GM10248 (cell line): ENCODE results near the gene HES1.

Source experiments
- CTCF ChIA-PET: fragments of 300-600 bp; sonication (Branson Sonifier 250); formaldehyde crosslinking; extraction: SDS; loops from one replicate; lab custom pipeline; 2021; ENCODE audit warnings: antibody characterized with exemption; lab: Yijun Ruan, JAX
- POLR2A ChIA-PET: fragments of 350-650 bp; sonication (Branson Sonifier 250); formaldehyde crosslinking; extraction: SDS; loops from one replicate; lab custom pipeline; 2020; ENCODE audit warnings: antibody characterized with exemption; lab: Yijun Ruan, JAX
- DNase-seq: peaks from one replicate; pipeline ENCODE4 v3.0.0; 2012; ENCODE audit errors: extremely low spot score
- CTCF ChIP-seq: IDR thresholded peaks from 2 replicates; pipeline ENCODE4 v1.5.1; 2012; ENCODE audit warnings: mild to moderate bottlenecking, low read depth; ENCODE audit errors: extremely low read depth, missing control alignments, control extremely low read depth

The HES1 gene

DNA sequence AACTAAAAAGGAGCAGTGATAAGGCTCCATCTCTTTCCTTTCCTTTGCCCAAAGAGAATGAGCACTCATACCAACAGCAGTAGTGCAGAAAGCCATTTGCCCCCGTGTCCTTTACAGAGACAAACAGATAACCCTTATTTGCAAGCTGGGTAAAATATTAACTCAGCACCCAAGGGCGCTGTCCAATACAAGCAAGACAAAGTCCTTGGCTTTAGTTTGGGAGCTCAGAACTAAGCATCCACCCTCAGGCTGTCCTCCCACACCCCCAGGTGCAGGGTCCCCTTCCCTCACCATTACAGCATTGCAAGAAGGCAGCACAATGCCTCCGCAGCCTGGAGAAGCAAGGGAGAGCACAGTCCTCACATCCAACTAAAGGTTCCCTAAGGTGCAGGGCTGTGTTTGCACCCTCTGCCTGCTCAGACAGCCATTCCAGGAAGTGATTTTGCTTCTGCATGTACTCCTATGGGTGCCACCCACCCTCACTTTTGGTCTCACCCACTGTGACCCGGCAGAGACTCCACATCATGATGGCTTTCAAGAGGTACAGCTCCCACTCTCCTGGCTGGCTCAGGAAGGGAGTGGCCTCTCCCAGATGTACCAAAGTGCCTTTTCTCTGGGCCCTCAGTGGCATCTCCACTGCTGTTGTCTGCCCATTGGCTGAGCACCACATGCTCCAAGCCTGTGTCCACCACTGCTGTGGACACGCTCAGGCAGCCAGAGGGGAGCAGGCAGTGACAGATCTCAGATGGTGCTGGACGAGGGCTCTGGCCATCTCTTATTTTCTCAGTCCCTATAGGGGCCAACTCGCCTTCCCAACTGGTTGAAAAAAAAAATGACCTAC, 34.1 kb upstream of the HES1 start:
- CTCF ChIA-PET = interaction anchor here (1.0 to 3.2 kb wide), 10 partner anchors 12 to 214 kb away, joined by 3 to 13 read pairs (median 4); no protein-coding TSS in a partner anchor
- POLR2A ChIA-PET = interaction anchor here (1.1 kb wide), 1 partner anchor 29 kb away, joined by 5 read pairs; no protein-coding TSS in a partner anchor
- TF ChIP-seq CTCF = no peak
- DNase-seq = peak; percentile 38

DNA sequence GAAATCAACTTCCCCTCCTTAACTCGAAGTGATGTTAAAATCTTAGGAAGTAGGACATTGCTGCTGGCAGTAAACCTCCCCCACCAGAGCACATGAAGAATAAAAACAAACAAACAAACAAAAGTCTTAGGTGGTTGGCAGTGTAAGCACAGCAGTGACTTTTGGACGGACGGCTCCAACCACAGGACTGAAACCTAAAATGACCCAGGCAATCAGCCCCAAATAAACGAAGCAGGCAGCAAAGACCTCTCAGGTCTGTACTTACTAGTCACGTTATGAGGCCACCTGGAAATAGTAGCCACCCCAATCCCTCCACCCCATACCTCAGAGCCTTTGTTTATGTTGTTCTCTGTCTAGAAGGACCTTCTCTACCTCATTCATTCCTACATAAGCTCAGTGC, 33.5 kb upstream of the HES1 start:
- no peak for TF ChIP-seq CTCF
- POLR2A ChIA-PET = no interaction called here
- peak; percentile 41 for DNase-seq
- CTCF ChIA-PET = interaction anchor here (1.0 to 1.7 kb wide), 3 partner anchors 9 to 30 kb away, joined by 3 to 4 read pairs (median 3); no protein-coding TSS in a partner anchor

- TF ChIP-seq CTCF = no peak
- DNase-seq = peak; percentile 49
- POLR2A ChIA-PET = no interaction called here
- CTCF ChIA-PET = interaction anchor here (1.1 to 1.7 kb wide), 6 partner anchors 8 to 210 kb away, joined by 3 to 5 read pairs (median 3); no protein-coding TSS in a partner anchor
These were observed 32.4 kb upstream of the HES1 start for GRCh38 chr3:194103505-194103904.

DNA sequence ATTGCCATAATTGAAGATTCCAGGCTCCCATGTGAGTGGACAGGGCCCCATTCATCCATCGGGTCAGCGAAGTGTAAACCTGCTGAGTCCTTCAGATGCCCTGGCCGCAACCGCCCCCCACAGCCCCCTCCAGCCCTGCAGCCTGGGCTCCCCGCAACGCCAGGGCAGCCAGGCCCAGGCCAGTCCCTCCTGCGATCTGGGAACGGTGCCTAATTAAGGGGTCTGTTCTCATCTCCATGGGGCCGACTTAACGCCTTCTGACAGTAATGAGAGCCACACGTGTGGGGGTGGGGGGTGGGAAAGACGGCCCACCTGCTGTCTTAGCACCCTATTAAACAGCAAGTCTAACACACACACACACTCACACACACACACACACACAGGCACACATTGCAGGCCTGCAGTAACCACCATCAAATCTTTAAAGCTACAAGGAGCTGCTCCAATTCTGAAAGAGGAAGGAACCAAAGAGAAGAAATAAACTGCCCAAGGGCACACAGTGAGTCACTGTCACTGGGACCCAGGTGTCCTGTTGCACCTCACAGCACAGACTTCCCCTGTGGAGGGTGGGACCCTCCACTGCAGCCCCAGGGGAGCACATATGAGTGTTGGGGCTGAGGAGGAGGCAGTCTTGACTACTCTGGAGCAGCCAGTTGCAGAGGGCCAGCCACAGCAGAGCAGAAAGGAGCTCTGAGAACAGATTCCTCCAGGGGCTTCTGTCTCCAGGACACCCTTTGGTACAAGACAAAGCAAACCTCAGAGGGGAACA, 31.8 kb upstream of the HES1 start:
- POLR2A ChIA-PET = interaction anchor here (1.1 to 1.3 kb wide), 2 partner anchors 27 to 32 kb away, joined by 4 read pairs; no protein-coding TSS in a partner anchor
- TF ChIP-seq CTCF = no peak
- CTCF ChIA-PET = interaction anchor here (0.8 to 1.7 kb wide), 10 partner anchors 8 to 212 kb away, joined by 3 to 6 read pairs (median 4); no protein-coding TSS in a partner anchor
- peak; percentile 56 for DNase-seq

DNA sequence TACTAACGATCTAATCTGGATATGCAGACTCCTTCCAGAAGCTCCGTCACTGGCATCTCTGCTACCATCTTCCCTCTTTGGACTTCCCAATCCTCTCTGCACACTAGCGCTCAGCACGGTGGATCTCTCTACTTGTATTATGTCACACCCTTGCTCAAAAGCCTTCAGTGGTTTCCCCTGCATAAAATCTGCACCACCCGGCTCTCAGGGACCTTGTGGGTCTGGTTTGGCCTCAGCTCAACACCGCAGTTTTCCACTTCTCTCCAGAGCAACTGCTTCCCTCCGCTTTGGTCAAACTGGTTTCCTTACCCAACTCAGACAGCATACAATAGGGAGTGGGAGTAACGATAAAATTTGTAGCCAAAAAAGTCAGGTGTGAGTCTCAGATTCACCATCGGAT, 30.7 kb upstream of the HES1 start:
- POLR2A ChIA-PET = interaction anchor here (1.1 to 1.3 kb wide), 2 partner anchors 26 to 31 kb away, joined by 4 read pairs; no protein-coding TSS in a partner anchor
- CTCF ChIA-PET = interaction anchor here (0.8 to 1.7 kb wide), 4 partner anchors 14 to 210 kb away, joined by 3 to 6 read pairs (median 4); no protein-coding TSS in a partner anchor
- TF ChIP-seq CTCF = no peak
- DNase-seq = no peak

DNA sequence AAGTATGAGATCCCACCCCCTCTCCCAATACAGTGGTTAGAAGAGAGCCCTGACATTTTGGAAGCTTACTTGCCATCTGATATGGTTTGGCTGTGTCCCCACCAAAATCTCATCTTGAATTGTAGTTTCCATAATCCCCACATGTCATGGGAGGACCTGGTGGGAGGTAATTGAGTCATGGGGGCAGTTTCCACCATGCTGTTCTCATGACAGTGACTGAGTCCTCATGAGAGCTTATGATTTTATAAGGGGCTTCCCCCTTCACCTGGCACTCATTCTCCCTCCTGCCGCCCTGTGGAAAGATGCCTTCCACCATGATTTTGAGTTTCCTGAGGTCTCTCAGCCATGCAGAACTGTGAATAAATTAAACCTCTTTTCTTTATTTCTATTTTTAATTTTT, 28.8 kb upstream of the HES1 start:
- DNase-seq = no peak
- CTCF ChIA-PET = interaction anchor here (1.0 to 1.1 kb wide), 2 partner anchors 8 to 24 kb away, joined by 3 read pairs; no protein-coding TSS in a partner anchor
- POLR2A ChIA-PET = no interaction called here
- no peak for TF ChIP-seq CTCF
